Loucy (cell line): ENCODE results near the gene RAPGEF1.

Experiments
- H2AFZ ChIP-seq: fragments of 200-600 bp; sonication (generic); 2 replicates; pipeline ENCODE4 v1.6.0; 2016; ENCODE audit warnings: antibody characterized with exemption, mild to moderate bottlenecking, low read length, moderate library complexity
- H3F3A ChIP-seq: fragments of 200-600 bp; 2 replicates; pipeline ENCODE4 v1.6.0; 2016; ENCODE audit warnings: antibody characterized with exemption, low read depth, mild to moderate bottlenecking
- H3K27me3 ChIP-seq: fragments of 200-600 bp; sonication (generic); 2 replicates; pipeline ENCODE4 v1.6.1; 2014; ENCODE audit warnings: low read length, mild to moderate bottlenecking; ENCODE audit not compliant: insufficient read depth, poor library complexity, severe bottlenecking
- H3K36me3 ChIP-seq: fragments of 200-600 bp; sonication (generic); 2 replicates; pipeline ENCODE4 v1.6.1; 2016; ENCODE audit warnings: low read length; ENCODE audit not compliant: insufficient read depth
- H3K4me1 ChIP-seq: fragments of 200-600 bp; sonication (generic); 2 replicates; pipeline ENCODE4 v1.5.1; 2014; ENCODE audit warnings: low read length, mild to moderate bottlenecking; ENCODE audit not compliant: insufficient read depth, poor library complexity, severe bottlenecking
- H3K4me2 ChIP-seq: fragments of 200-600 bp; sonication (generic); 2 replicates; pipeline ENCODE4 v1.6.0; 2014; ENCODE audit warnings: antibody characterized with exemption, low read length, low read depth, mild to moderate bottlenecking; ENCODE audit not compliant: poor library complexity, severe bottlenecking
- H3K4me3 ChIP-seq: fragments of 200-600 bp; sonication (generic); 2 replicates; pipeline ENCODE4 v1.5.1; 2014; ENCODE audit warnings: low read length, mild to moderate bottlenecking, mixed read lengths; ENCODE audit not compliant: poor library complexity, severe bottlenecking
- H3K79me2 ChIP-seq: fragments of 200-600 bp; sonication (generic); 2 replicates; pipeline ENCODE4 v1.6.1; 2014; ENCODE audit warnings: low read length; ENCODE audit not compliant: insufficient read depth
- H3K9ac ChIP-seq: fragments of 200-600 bp; sonication (generic); 2 replicates; pipeline ENCODE4 v1.6.0; 2014; ENCODE audit warnings: mild to moderate bottlenecking, low read depth, low read length, moderate library complexity; ENCODE audit not compliant: poor library complexity, severe bottlenecking
- H3K9me2 ChIP-seq: fragments of 200-600 bp; sonication (generic); replicated peaks from 2 replicates; pipeline ENCODE4 v1.6.1; 2016; ENCODE audit warnings: low read depth, low read length, mixed read lengths
- H3K9me3 ChIP-seq: fragments of 200-600 bp; sonication (generic); 2 replicates; pipeline ENCODE4 v1.6.1; 2014; ENCODE audit warnings: mild to moderate bottlenecking, antibody characterized with exemption, low read length, low read depth; ENCODE audit not compliant: insufficient read depth
- H4K20me1 ChIP-seq: fragments of 200-600 bp; sonication (generic); 2 replicates; pipeline ENCODE4 v1.6.0; 2014; ENCODE audit warnings: antibody characterized with exemption, low read length, mild to moderate bottlenecking; ENCODE audit not compliant: insufficient read depth, poor library complexity, severe bottlenecking
- EZH2phosphoT487 ChIP-seq: fragments of 200-600 bp; IDR thresholded peaks from 2 replicates; pipeline ENCODE4 v1.6.1; 2018; ENCODE audit warnings: antibody characterized with exemption, mild to moderate bottlenecking, moderate library complexity, borderline replicate concordance
- TF ChIP-seq, protein P1 (sequence below): fragments of 200-600 bp; sonication (generic); conservative IDR thresholded peaks from 2 replicates; pipeline ENCODE4 v1.5.1; 2014; ENCODE audit warnings: mild to moderate bottlenecking, antibody characterized with exemption, low read length

The RAPGEF1 gene

DNA sequence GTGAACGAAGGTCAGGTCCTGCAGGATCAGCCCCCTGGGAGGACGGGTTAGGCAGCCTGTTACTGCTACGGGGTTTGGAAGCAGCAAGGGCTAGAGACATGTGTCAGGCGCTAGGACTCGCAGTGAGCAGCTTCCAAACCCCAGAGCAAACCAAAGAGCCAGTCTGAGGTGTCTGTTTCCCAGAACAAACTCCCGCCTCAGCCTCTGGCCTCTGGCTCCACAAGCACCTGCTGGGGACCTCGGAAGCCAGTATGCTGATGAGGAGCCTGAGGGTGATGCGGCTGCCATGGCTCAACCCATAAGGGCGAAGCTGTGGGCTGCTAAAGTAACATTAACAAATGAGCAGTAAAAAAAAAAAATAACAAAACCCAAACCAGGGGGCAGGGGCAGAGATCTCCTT is 159.5 kb downstream of the RAPGEF1 start:
- TF ChIP-seq EZH2phosphoT487 = no peak
- TF ChIP-seq, protein P1, sequence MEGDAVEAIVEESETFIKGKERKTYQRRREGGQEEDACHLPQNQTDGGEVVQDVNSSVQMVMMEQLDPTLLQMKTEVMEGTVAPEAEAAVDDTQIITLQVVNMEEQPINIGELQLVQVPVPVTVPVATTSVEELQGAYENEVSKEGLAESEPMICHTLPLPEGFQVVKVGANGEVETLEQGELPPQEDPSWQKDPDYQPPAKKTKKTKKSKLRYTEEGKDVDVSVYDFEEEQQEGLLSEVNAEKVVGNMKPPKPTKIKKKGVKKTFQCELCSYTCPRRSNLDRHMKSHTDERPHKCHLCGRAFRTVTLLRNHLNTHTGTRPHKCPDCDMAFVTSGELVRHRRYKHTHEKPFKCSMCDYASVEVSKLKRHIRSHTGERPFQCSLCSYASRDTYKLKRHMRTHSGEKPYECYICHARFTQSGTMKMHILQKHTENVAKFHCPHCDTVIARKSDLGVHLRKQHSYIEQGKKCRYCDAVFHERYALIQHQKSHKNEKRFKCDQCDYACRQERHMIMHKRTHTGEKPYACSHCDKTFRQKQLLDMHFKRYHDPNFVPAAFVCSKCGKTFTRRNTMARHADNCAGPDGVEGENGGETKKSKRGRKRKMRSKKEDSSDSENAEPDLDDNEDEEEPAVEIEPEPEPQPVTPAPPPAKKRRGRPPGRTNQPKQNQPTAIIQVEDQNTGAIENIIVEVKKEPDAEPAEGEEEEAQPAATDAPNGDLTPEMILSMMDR = no peak
- no peak overlapping the region for H3K9ac ChIP-seq
- no peaks in the 10 kb centered on the region for H4K20me1 ChIP-seq

DNA sequence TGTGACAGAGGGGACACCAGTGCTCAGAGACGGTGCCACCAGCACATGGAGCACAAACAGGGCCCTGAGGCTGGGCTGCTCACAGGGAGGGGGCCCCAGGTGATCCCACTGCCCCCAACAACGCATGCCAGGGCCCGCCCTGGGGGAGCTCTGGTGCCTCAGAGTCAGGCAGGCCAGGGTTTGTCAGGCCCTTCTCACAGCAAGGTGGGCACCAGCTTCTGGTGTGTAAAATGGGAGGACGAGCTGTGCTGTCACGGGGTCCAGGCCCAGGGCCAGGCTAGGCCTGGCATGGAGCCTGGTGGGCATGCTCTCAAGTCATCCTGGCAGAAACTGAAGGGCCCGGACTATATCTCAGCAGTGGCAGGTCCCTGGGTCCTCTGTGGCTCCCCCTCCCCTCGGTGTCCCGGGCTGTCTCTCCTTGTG is 160.1 kb downstream of the RAPGEF1 start:
- H3K79me2 ChIP-seq = no peaks in the 10 kb centered on the region
- H3K27me3 ChIP-seq = no peaks in the 10 kb centered on the region
- no peaks in the 10 kb centered on the region for H4K20me1 ChIP-seq
- no peaks in the 10 kb centered on the region for H3K9me2 ChIP-seq
- H2AFZ ChIP-seq = no peak overlapping the region
- no peak overlapping the region for H3K4me2 ChIP-seq
- no peak overlapping the region for H3K4me3 ChIP-seq
- H3K9ac ChIP-seq = no peak overlapping the region
- H3K36me3 ChIP-seq = peaks cover 32% of the 10 kb centered on the region; the same call in 1 of the 2 replicates
- peaks cover 8% of the 10 kb centered on the region for H3F3A ChIP-seq
- no peak for TF ChIP-seq EZH2phosphoT487
- peaks cover 23% of the 10 kb centered on the region for H3K4me1 ChIP-seq
- no peaks in the 10 kb centered on the region for H3K9me3 ChIP-seq

More for the DNA sequence above, 159.5 kb downstream of the RAPGEF1 start:
- Histone ChIP-seq H3K4me2 (no peak overlapping the region), H3K36me3 (peaks cover 32% of the 10 kb centered on the region; the same call in 1 of the 2 replicates), H3K4me1 (peaks cover 28% of the 10 kb centered on the region), H3K27me3 (no peaks in the 10 kb centered on the region), H2AFZ (no peak overlapping the region), H3K9me2 (no peaks in the 10 kb centered on the region), H3F3A (peaks cover 13% of the 10 kb centered on the region), H3K4me3 (no peak overlapping the region), H3K79me2 (no peaks in the 10 kb centered on the region), H3K9me3 (no peaks in the 10 kb centered on the region)

DNA sequence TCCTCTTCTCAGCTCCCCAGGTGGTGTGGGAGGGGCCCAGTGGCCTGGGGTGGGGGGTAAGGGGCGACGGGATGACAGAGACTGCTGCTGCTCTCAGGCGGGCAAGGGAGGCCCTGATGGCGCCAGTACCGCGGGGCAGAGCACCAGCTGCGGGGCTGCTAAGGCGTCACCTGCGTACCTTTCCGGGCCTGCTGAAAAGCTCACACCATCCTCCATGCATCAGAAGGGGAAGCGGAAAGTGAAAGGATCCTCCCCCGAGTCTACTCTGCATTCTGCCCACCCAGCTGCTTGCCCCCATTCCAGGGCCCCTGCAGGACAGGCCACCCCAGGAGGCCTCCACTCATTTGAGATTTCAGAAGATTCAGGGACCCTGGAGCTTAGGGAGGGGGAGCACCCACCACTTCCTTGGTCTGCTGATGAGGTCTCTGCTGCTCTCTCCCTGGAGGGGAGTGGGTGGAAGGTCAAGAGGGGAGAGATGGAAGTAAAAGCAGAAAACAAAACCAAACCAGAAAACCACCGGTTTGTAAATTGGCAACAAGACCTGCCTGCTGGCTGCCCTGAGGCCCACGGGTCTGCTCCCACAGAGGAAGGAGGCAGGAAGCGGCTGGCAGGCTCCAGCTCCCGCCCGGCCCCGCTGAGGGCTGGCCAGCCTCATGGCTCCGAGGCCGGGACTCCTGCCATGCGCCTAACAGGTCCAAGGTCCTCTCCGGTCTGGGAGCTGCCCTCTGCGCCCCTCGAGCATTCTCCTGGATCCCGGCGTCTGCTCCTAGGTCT is 161.0 kb downstream of the RAPGEF1 start:
- peaks cover 32% of the 10 kb centered on the region; the same call in 1 of the 2 replicates for H3K36me3 ChIP-seq
- no peak overlapping the region for H2AFZ ChIP-seq
- H3K9me2 ChIP-seq = no peaks in the 10 kb centered on the region
- H3F3A ChIP-seq = no peaks in the 10 kb centered on the region
- no peaks in the 10 kb centered on the region for H3K27me3 ChIP-seq
- peaks cover 14% of the 10 kb centered on the region for H3K4me1 ChIP-seq
- no peaks in the 10 kb centered on the region for H3K9me3 ChIP-seq
- H4K20me1 ChIP-seq = no peaks in the 10 kb centered on the region
- no peaks in the 10 kb centered on the region for H3K79me2 ChIP-seq
- no peak overlapping the region for H3K9ac ChIP-seq
- H3K4me3 ChIP-seq = no peak overlapping the region
- H3K4me2 ChIP-seq = no peak overlapping the region
- TF ChIP-seq EZH2phosphoT487 = no peak
- TF ChIP-seq, protein P1 = no peak
